Activated CD8-positive, alpha-beta memory T cell treated with anti-CD3 and anti-CD28 coated beads, Interleukin-2, amount 10 ng/mL, durations not matched to agents 7 days and 5 days (primary cell): ENCODE results near the gene HSPA12B. TPM values are rescaled to one million over a fixed set of nuclear protein-coding genes. Genes with fewer than 3 reads are reported as not detected.

Experiments
- ATAC-seq: fragments of 150-1000 bp; cut with Tn5 transposase; one replicate; pipeline ENCODE4 v1.10.0; 2021; ENCODE audit warnings: moderate library complexity
- CTCF ChIA-PET: fragments of 350-600 bp; sonication (Branson Sonifier 250); formaldehyde crosslinking; loops from one replicate; lab custom pipeline; 2021; ENCODE audit warnings: antibody characterized with exemption; lab: Charles Lee
- DNase-seq: peaks from one replicate; pipeline ENCODE4 v3.0.0-alpha.2; 2020
- H3K27ac Mint-ChIP-seq: one replicate; pipeline ENCODE4 v1.8.0; 2021; ENCODE audit warnings: mild to moderate bottlenecking, mixed read lengths
- H3K27me3 Mint-ChIP-seq: one replicate; pipeline ENCODE4 v1.8.0; 2021; ENCODE audit warnings: mixed read lengths
- H3K36me3 Mint-ChIP-seq: one replicate; pipeline ENCODE4 v1.8.0; 2021; ENCODE audit warnings: mild to moderate bottlenecking, mixed read lengths
- H3K4me1 Mint-ChIP-seq: one replicate; pipeline ENCODE4 v1.8.0; 2021; ENCODE audit warnings: mixed read lengths
- H3K4me3 Mint-ChIP-seq: one replicate; pipeline ENCODE4 v1.8.0; 2021; ENCODE audit warnings: mild to moderate bottlenecking, moderate library complexity, mixed read lengths
- H3K9me3 Mint-ChIP-seq: one replicate; pipeline ENCODE4 v1.8.0; 2022; ENCODE audit warnings: low read depth, mixed read lengths
- total RNA-seq, 2 experiments: library from RNA; stranded (reverse); gene quantifications; one replicate each; pipeline ENCODE4 v1.2.3, GENCODE V29; 2021

Gene HSPA12B
- total RNA-seq, 2 experiments from 2014 or later = not detected

GRCh38 chr20:3759316-3759823 lies 26.9 kb downstream of the HSPA12B start:
- DNase-seq (no peak), ATAC-seq (no peak)
- H3K4me1 Mint-ChIP-seq = peaks cover 3% of the 10 kb centered on the region
- H3K27ac Mint-ChIP-seq = no peak overlapping the region
- H3K9me3 Mint-ChIP-seq = no peaks in the 10 kb centered on the region
- CTCF ChIA-PET = interaction anchor here (1.9 to 4.0 kb wide), 3 partner anchors 9 to 96 kb away, joined by 5 to 23 read pairs (median 7); partner anchors contain the start of gene ADISSP
- peaks cover 1% of the 10 kb centered on the region for H3K36me3 Mint-ChIP-seq
- H3K4me3 Mint-ChIP-seq = no peak overlapping the region
- H3K27me3 Mint-ChIP-seq = no peaks in the 10 kb centered on the region

GRCh38 chr20:3759884-3760283 lies 27.4 kb downstream of the HSPA12B start:
- no peaks in the 10 kb centered on the region for H3K9me3 Mint-ChIP-seq
- H3K27ac Mint-ChIP-seq = no peak overlapping the region
- CTCF ChIA-PET = interaction anchor here (0.6 to 4.0 kb wide), 4 partner anchors 8 to 326 kb away, joined by 3 to 23 read pairs (median 6); partner anchors contain the start of gene ADISSP
- no peak for DNase-seq
- peaks cover 1% of the 10 kb centered on the region for H3K36me3 Mint-ChIP-seq
- H3K4me1 Mint-ChIP-seq = peaks cover 3% of the 10 kb centered on the region
- no peak overlapping the region for H3K4me3 Mint-ChIP-seq
- no peaks in the 10 kb centered on the region for H3K27me3 Mint-ChIP-seq
- no peak for ATAC-seq

- H3K36me3 Mint-ChIP-seq = peaks cover 1% of the 10 kb centered on the region
- DNase-seq (no peak), ATAC-seq (no peak)
- CTCF ChIA-PET = interaction anchor here (0.6 to 1.9 kb wide), 4 partner anchors 42 to 325 kb away, joined by 3 to 5 read pairs (median 3); no protein-coding TSS in a partner anchor
- no peak overlapping the region for H3K27ac Mint-ChIP-seq
- H3K4me3 Mint-ChIP-seq = no peak overlapping the region
- peaks cover 6% of the 10 kb centered on the region for H3K4me1 Mint-ChIP-seq
- no peaks in the 10 kb centered on the region for H3K27me3 Mint-ChIP-seq
- H3K9me3 Mint-ChIP-seq = no peaks in the 10 kb centered on the region
These were observed 28.3 kb downstream of the HSPA12B start for GRCh38 chr20:3760655-3761348.

GRCh38 chr20:3763671-3764601 lies 31.5 kb downstream of the HSPA12B start:
- DNase-seq (no peak), ATAC-seq (no peak)
- Mint-ChIP-seq H3K27ac (no peak overlapping the region), H3K36me3 (no peaks in the 10 kb centered on the region), H3K27me3 (no peaks in the 10 kb centered on the region), H3K4me3 (no peak overlapping the region), H3K9me3 (no peaks in the 10 kb centered on the region), H3K4me1 (peaks cover 23% of the 10 kb centered on the region)
- CTCF ChIA-PET = interaction anchor here (0.9 to 8.0 kb wide), 2 partner anchors 12 to 47 kb away, joined by 3 to 80 read pairs; no protein-coding TSS in a partner anchor

- H3K27ac Mint-ChIP-seq = no peak overlapping the region
- H3K4me3 Mint-ChIP-seq = no peak overlapping the region
- H3K36me3 Mint-ChIP-seq = no peaks in the 10 kb centered on the region
- no peaks in the 10 kb centered on the region for H3K27me3 Mint-ChIP-seq
- H3K4me1 Mint-ChIP-seq = peaks cover 27% of the 10 kb centered on the region
- ATAC-seq (no peak), DNase-seq (no peak)
- no peaks in the 10 kb centered on the region for H3K9me3 Mint-ChIP-seq
- CTCF ChIA-PET = interaction anchor here (0.6 to 8.0 kb wide), 5 partner anchors 13 to 128 kb away, joined by 3 to 80 read pairs (median 3); partner anchors contain the start of genes CDC25B and CENPB
These were observed 32.2 kb downstream of the HSPA12B start for GRCh38 chr20:3764659-3765058.

GRCh38 chr20:3765171-3765882 lies 32.8 kb downstream of the HSPA12B start:
- CTCF ChIA-PET = interaction anchor here (0.6 to 8.0 kb wide), 7 partner anchors 8 to 127 kb away, joined by 3 to 80 read pairs (median 3); partner anchors contain the start of genes CDC25B and CENPB
- H3K36me3 Mint-ChIP-seq = no peaks in the 10 kb centered on the region
- H3K4me1 Mint-ChIP-seq = peaks cover 27% of the 10 kb centered on the region
- ATAC-seq (no peak), DNase-seq (no peak)
- no peaks in the 10 kb centered on the region for H3K27me3 Mint-ChIP-seq
- no peaks in the 10 kb centered on the region for H3K9me3 Mint-ChIP-seq
- H3K27ac Mint-ChIP-seq = no peak overlapping the region
- no peak overlapping the region for H3K4me3 Mint-ChIP-seq

GRCh38 chr20:3766422-3767109 lies 34.1 kb downstream of the HSPA12B start:
- ATAC-seq = no peak
- CTCF ChIA-PET = interaction anchor here (1.0 to 8.0 kb wide), 11 partner anchors 9 to 319 kb away, joined by 3 to 80 read pairs (median 5); partner anchors contain the start of genes AP5S1 and CENPB
- peak overlapping the region; percentile 84 for H3K4me3 Mint-ChIP-seq
- peaks cover 1% of the 10 kb centered on the region for H3K27me3 Mint-ChIP-seq
- DNase-seq = no peak
- no peaks in the 10 kb centered on the region for H3K9me3 Mint-ChIP-seq
- peaks cover 25% of the 10 kb centered on the region for H3K4me1 Mint-ChIP-seq
- peak overlapping the region; percentile 62 for H3K27ac Mint-ChIP-seq
- no peaks in the 10 kb centered on the region for H3K36me3 Mint-ChIP-seq

GRCh38 chr20:3767110-3767426 lies 34.6 kb downstream of the HSPA12B start:
- Mint-ChIP-seq H3K4me3 (peak overlapping the region; percentile 84), H3K36me3 (no peaks in the 10 kb centered on the region), H3K27me3 (peaks cover 5% of the 10 kb centered on the region), H3K27ac (peak overlapping the region; percentile 62), H3K4me1 (peaks cover 23% of the 10 kb centered on the region), H3K9me3 (no peaks in the 10 kb centered on the region)
- ATAC-seq (no peak), DNase-seq (no peak)
- CTCF ChIA-PET = interaction anchor here (1.1 to 8.0 kb wide), 13 partner anchors 9 to 318 kb away, joined by 3 to 80 read pairs (median 5); partner anchors contain the start of genes AP5S1 and SPEF1

GRCh38 chr20:3767427-3768341 lies 35.2 kb downstream of the HSPA12B start, which contains the start of gene ADISSP:
Gene ADISSP, minus strand, starts transcription at chr20:3767753. Its CDS starts 7,653 bp downstream, at chr20:3760100.
- peak within 1 kb of the TSS; percentile 84 for H3K4me3 Mint-ChIP-seq
- H3K36me3 Mint-ChIP-seq = no peaks in the 10 kb centered on the region
- peak; percentile 99 for DNase-seq
- peak within 1 kb of the TSS; percentile 88 for H3K27ac Mint-ChIP-seq
- H3K4me1 Mint-ChIP-seq = peaks cover 23% of the 10 kb centered on the region
- no peaks in the 10 kb centered on the region for H3K9me3 Mint-ChIP-seq
- CTCF ChIA-PET = interaction anchor here (0.8 to 8.0 kb wide), 25 partner anchors 8 to 324 kb away, joined by 3 to 80 read pairs (median 4); partner anchors contain the start of genes AP5S1, CENPB and SPEF1
- H3K27me3 Mint-ChIP-seq = peaks cover 9% of the 10 kb centered on the region
- ATAC-seq = peak; percentile 94

- Mint-ChIP-seq H3K4me1 (peaks cover 23% of the 10 kb centered on the region), H3K27me3 (peaks cover 9% of the 10 kb centered on the region), H3K9me3 (no peaks in the 10 kb centered on the region), H3K36me3 (no peaks in the 10 kb centered on the region), H3K27ac (peak overlapping the region; percentile 88), H3K4me3 (peak overlapping the region; percentile 84)
- CTCF ChIA-PET = interaction anchor here (0.5 to 8.0 kb wide), 27 partner anchors 7 to 324 kb away, joined by 3 to 80 read pairs (median 4); partner anchors contain the start of genes AP5S1, CENPB and SPEF1
- ATAC-seq = peak; percentile 47
- DNase-seq = peak; percentile 88
These were observed 36.1 kb downstream of the HSPA12B start for GRCh38 chr20:3768342-3769130.
